K562 (cell line): ENCODE data around the gene ARHGAP12. TPM values are rescaled to one million over a fixed set of nuclear protein-coding genes. Genes with fewer than 3 reads are reported as not detected.

Experiments
- FOXM1 ChIP-seq, 2 experiments: fragments of 450-650 bp in 1 of 2; sonication (generic) in 1 of 2; formaldehyde crosslinking in 1 of 2; IDR thresholded peaks; 2 replicates each; pipeline versions ENCODE4 v1.6.1 to v1.9.0; 2017 to 2022; ENCODE audit warnings: low read depth in 2 of 2, mild to moderate bottlenecking in 2 of 2, missing genetic modification reagents in 1 of 2, moderate library complexity in 1 of 2
- IFI16 ChIP-seq: fragments of 250-450 bp; sonication (Bioruptor Pico); IDR thresholded peaks from 2 replicates; pipeline ENCODE4 v2.1.2; 2022; ENCODE audit warnings: mild to moderate bottlenecking, inconsistent platforms
- NR2C2 ChIP-seq, 2 experiments: fragments of 200-800 bp in 1 of 2; sonication (Bioruptor generic) in 1 of 2; sonication (generic) in 1 of 2; formaldehyde crosslinking in 1 of 2; IDR thresholded peaks; 2 replicates each; pipeline versions ENCODE4 v1.6.1 to v1.8.0; 2016 to 2022; ENCODE audit warnings: mild to moderate bottlenecking in 1 of 2, missing compliant biosample characterization in 1 of 2, missing genetic modification characterization in 1 of 2, missing genetic modification reagents in 1 of 2
- RBM17 ChIP-seq: fragments of 200-400 bp; formaldehyde crosslinking; IDR thresholded peaks from 2 replicates; pipeline ENCODE4 v1.6.1; 2017; ENCODE audit warnings: low read depth, mild to moderate bottlenecking, low read length, borderline replicate concordance
- RFX7 ChIP-seq: fragments of 250-450 bp; sonication (Bioruptor Pico); IDR thresholded peaks from 2 replicates; pipeline ENCODE4 v1.5.1; 2021; ENCODE audit warnings: mild to moderate bottlenecking
- RNF2 ChIP-seq: sonication (generic); IDR thresholded peaks from 2 replicates; pipeline ENCODE4 v1.6.1; 2016
- SP2 ChIP-seq: IDR thresholded peaks from 2 replicates; pipeline ENCODE4 v1.6.1; 2011; ENCODE audit warnings: mild to moderate bottlenecking, low read depth, low read length, moderate library complexity; ENCODE audit not compliant: poor library complexity, severe bottlenecking; ENCODE audit errors: extremely low read depth
- ZNF134 ChIP-seq: fragments of 250-450 bp; sonication (Bioruptor Pico); conservative IDR thresholded peaks from 2 replicates; pipeline ENCODE4 v1.4.0; 2020
- ZNF408 ChIP-seq: fragments of 250-450 bp; sonication (Bioruptor Pico); IDR thresholded peaks from 2 replicates; pipeline ENCODE4 v1.4.0; 2020; ENCODE audit warnings: low read depth, mild to moderate bottlenecking, moderate library complexity
- ZNF586 ChIP-seq: fragments of 450-650 bp; formaldehyde crosslinking; conservative IDR thresholded peaks from 2 replicates; pipeline ENCODE4 v1.4.0; 2020; ENCODE audit warnings: mild to moderate bottlenecking, moderate library complexity
- ZNF785 ChIP-seq: fragments of 250-450 bp; sonication (Bioruptor Pico); IDR thresholded peaks from 2 replicates; pipeline ENCODE4 v1.4.0; 2020; ENCODE audit warnings: mild to moderate bottlenecking
- polyA plus RNA-seq, 8 experiments: library from polyadenylated mRNA; depleted of rRNA in 4 of 8; stranded (reverse) in 5 of 8; unstranded in 3 of 8; fragments of >200 nt; fragmentation: Nextera tagmentation in 2 of 8; fragmentation: Illumina TruSeq in 1 of 8; extraction: Ambion mirVana in 2 of 8; extraction: Trizol in 1 of 8; gene quantifications; 2 replicates each; pipeline versions ENCODE4 v1.2.1 to v1.2.3, GENCODE V29; 2011 to 2014; ENCODE audit warnings: inconsistent platforms in 1 of 8, missing spikeins in 1 of 8
- total RNA-seq, 7 experiments: library from RNA; depleted of rRNA in 6 of 7; stranded (reverse); fragments of >200 nt in 6 of 7; fragmentation: Illumina TruSeq in 2 of 7; extraction: Trizol in 2 of 7; gene quantifications; 2 replicates each; pipeline versions ENCODE4 v1.2.1 to v1.2.3, GENCODE V29; 2011 to 2021; ENCODE audit warnings: low replicate concordance in 1 of 7
- TF ChIP-seq, protein P1 (sequence below): fragments of 250-450 bp; sonication (Bioruptor Pico); IDR thresholded peaks from 2 replicates; pipeline ENCODE4 v1.4.0; 2020; ENCODE audit warnings: mild to moderate bottlenecking
- TF ChIP-seq, protein P2 (sequence below): fragments of 250-450 bp; sonication (Bioruptor Pico); IDR thresholded peaks from 2 replicates; pipeline ENCODE4 v1.5.0; 2020; ENCODE audit warnings: mild to moderate bottlenecking, borderline replicate concordance
- TF ChIP-seq, protein P3 (sequence below), 2 experiments: IDR thresholded peaks; 2 replicates each; pipeline ENCODE4 v1.6.1; 2011; ENCODE audit warnings: borderline replicate concordance in 1 of 2, control low read depth in 1 of 2, low read depth in 1 of 2, low read length in 1 of 2, mild to moderate bottlenecking in 1 of 2, mixed read lengths in 1 of 2, moderate library complexity in 1 of 2; ENCODE audit not compliant: insufficient read depth in 1 of 2, insufficient read length in 1 of 2, poor library complexity in 1 of 2, severe bottlenecking in 1 of 2; ENCODE audit errors: extremely low read depth in 1 of 2
- TF ChIP-seq, protein P4 (sequence below): IDR thresholded peaks from 2 replicates; pipeline ENCODE4 v1.6.1; 2012; ENCODE audit warnings: low read depth, low read length, improper control_type of control experiment, borderline replicate concordance
- TF ChIP-seq, protein P5 (sequence below), 2 experiments: IDR thresholded peaks; 2 replicates each; pipeline ENCODE4 v1.6.1; 2012; ENCODE audit warnings: improper control_type of control experiment in 2 of 2, low read depth in 2 of 2, low read length in 2 of 2, borderline replicate concordance in 1 of 2

ARHGAP12 gene
- total and polyA plus RNA-seq, 9 of the 15 experiments (the other 6 are each of a cell fraction or from before 2014, with no cell fraction given), result 4.4 to 18.7 (median 10.1) TPM

DNA sequence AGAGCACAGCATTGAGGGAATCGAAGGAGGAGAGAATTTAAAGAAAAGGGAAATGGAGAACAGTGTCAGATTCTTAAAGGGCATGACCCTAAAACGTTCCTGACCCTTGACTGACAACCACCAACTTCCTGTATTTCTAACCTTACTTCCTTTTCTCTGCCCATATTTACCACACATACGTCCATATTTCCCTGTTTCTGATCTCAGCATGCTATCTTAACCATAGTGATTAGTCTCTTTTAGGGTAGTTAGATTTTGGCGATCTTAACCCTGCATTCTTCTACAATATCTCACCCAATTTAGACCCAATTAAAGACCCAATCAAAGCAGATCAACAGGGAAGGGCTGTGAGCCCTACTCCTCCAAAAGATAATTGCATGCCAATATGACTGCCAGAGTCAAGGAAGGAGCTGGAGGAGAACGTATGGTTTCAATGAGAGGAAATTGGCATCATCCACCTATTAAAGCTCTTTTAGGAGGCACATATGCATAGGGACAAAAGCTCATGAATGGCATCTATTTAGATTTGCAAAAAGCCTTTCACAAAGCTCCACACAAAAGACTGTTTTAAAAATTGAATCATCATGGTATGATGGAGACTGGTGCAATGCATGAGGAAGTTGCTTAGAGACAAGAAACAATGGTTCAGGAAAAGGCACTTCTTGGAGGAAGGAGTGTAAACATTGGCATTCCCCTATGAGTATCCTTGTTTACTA, 49.0 kb upstream of the ARHGAP12 start (continued):
- TF ChIP-seq, protein P1, sequence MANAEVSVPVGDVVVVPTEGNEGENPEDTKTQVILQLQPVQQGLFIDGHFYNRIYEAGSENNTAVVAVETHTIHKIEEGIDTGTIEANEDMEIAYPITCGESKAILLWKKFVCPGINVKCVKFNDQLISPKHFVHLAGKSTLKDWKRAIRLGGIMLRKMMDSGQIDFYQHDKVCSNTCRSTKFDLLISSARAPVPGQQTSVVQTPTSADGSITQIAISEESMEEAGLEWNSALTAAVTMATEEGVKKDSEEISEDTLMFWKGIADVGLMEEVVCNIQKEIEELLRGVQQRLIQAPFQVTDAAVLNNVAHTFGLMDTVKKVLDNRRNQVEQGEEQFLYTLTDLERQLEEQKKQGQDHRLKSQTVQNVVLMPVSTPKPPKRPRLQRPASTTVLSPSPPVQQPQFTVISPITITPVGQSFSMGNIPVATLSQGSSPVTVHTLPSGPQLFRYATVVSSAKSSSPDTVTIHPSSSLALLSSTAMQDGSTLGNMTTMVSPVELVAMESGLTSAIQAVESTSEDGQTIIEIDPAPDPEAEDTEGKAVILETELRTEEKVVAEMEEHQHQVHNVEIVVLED (CRISPR knock-in tag), result no peak
- TF ChIP-seq RFX7 (CRISPR knock-in tag) (no peak), ZNF408 (CRISPR knock-in tag) (no peak), NR2C2 (CRISPR knock-in tag; IDR thresholded peaks at IDR 0.05) (0 out of 2 replicates have a peak, but pooled peaks have one; percentile 53), NR2C2 (tag; IDR thresholded peaks at IDR 0.05) (peak; percentile 87), ZNF134 (CRISPR knock-in tag) (no peak), RNF2 (0 out of 2 replicates have a peak, but pooled peaks have one; percentile 40), ZNF586 (CRISPR knock-in tag) (no peak), FOXM1 (IDR thresholded peaks at IDR 0.05; ENCODE audit: low read depth) (peak; percentile 19; the same call in 1 of the 2 replicates), FOXM1 (CRISPR knock-in tag; IDR thresholded peaks at IDR 0.05; ENCODE audit: low read depth) (no peak), SP2 (no peak), IFI16 (CRISPR knock-in tag) (no peak), RBM17 (no peak), ZNF785 (CRISPR knock-in tag) (no peak)
- TF ChIP-seq, protein P2, sequence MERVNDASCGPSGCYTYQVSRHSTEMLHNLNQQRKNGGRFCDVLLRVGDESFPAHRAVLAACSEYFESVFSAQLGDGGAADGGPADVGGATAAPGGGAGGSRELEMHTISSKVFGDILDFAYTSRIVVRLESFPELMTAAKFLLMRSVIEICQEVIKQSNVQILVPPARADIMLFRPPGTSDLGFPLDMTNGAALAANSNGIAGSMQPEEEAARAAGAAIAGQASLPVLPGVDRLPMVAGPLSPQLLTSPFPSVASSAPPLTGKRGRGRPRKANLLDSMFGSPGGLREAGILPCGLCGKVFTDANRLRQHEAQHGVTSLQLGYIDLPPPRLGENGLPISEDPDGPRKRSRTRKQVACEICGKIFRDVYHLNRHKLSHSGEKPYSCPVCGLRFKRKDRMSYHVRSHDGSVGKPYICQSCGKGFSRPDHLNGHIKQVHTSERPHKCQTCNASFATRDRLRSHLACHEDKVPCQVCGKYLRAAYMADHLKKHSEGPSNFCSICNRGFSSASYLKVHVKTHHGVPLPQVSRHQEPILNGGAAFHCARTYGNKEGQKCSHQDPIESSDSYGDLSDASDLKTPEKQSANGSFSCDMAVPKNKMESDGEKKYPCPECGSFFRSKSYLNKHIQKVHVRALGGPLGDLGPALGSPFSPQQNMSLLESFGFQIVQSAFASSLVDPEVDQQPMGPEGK (CRISPR knock-in tag), result no peak
- TF ChIP-seq, protein P3, sequence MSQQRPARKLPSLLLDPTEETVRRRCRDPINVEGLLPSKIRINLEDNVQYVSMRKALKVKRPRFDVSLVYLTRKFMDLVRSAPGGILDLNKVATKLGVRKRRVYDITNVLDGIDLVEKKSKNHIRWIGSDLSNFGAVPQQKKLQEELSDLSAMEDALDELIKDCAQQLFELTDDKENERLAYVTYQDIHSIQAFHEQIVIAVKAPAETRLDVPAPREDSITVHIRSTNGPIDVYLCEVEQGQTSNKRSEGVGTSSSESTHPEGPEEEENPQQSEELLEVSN (IDR thresholded peaks at IDR 0.05; ENCODE audit: borderline replicate concordance in 1 of 2, extremely low read depth in 1 of 2, insufficient read depth in 1 of 2, insufficient read length in 1 of 2, low read depth in 1 of 2, low read length in 1 of 2, poor library complexity in 1 of 2, severe bottlenecking in 1 of 2), result no peak
- TF ChIP-seq, protein P4, sequence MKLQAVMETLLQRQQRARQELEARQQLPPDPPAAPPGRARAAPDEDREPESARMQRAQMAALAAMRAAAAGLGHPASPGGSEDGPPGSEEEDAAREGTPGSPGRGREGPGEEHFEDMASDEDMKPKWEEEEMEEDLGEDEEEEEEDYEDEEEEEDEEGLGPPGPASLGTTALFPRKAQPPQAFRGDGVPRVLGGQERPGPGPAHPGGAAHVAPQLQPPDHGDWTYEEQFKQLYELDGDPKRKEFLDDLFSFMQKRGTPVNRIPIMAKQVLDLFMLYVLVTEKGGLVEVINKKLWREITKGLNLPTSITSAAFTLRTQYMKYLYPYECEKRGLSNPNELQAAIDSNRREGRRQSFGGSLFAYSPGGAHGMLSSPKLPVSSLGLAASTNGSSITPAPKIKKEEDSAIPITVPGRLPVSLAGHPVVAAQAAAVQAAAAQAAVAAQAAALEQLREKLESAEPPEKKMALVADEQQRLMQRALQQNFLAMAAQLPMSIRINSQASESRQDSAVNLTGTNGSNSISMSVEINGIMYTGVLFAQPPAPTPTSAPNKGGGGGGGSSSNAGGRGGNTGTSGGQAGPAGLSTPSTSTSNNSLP, result no peak
- TF ChIP-seq, protein P5, sequence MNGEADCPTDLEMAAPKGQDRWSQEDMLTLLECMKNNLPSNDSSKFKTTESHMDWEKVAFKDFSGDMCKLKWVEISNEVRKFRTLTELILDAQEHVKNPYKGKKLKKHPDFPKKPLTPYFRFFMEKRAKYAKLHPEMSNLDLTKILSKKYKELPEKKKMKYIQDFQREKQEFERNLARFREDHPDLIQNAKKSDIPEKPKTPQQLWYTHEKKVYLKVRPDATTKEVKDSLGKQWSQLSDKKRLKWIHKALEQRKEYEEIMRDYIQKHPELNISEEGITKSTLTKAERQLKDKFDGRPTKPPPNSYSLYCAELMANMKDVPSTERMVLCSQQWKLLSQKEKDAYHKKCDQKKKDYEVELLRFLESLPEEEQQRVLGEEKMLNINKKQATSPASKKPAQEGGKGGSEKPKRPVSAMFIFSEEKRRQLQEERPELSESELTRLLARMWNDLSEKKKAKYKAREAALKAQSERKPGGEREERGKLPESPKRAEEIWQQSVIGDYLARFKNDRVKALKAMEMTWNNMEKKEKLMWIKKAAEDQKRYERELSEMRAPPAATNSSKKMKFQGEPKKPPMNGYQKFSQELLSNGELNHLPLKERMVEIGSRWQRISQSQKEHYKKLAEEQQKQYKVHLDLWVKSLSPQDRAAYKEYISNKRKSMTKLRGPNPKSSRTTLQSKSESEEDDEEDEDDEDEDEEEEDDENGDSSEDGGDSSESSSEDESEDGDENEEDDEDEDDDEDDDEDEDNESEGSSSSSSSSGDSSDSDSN (IDR thresholded peaks at IDR 0.05; ENCODE audit: borderline replicate concordance in 1 of 2, low read depth in 2 of 2, low read length in 2 of 2), result no peak
